A673 (cell line): ENCODE data around the gene SH3GL3.

Source experiments
- EZH2 ChIP-seq: fragments of 200-600 bp; sonication (generic); IDR thresholded peaks from 2 replicates; pipeline ENCODE4 v1.6.1; 2017; ENCODE audit warnings: borderline replicate concordance, low read depth, mild to moderate bottlenecking, mixed read lengths, antibody characterized with exemption, low read length; ENCODE audit not compliant: poor library complexity, severe bottlenecking
- TF ChIP-seq, protein P1 (sequence below): fragments of 300-800, 200-600 bp; sonication (generic); conservative IDR thresholded peaks from 2 replicates; pipeline ENCODE4 v1.5.1; 2017; ENCODE audit warnings: low read depth, mild to moderate bottlenecking, antibody characterized with exemption, low read length, moderate library complexity, mixed read lengths

DNA sequence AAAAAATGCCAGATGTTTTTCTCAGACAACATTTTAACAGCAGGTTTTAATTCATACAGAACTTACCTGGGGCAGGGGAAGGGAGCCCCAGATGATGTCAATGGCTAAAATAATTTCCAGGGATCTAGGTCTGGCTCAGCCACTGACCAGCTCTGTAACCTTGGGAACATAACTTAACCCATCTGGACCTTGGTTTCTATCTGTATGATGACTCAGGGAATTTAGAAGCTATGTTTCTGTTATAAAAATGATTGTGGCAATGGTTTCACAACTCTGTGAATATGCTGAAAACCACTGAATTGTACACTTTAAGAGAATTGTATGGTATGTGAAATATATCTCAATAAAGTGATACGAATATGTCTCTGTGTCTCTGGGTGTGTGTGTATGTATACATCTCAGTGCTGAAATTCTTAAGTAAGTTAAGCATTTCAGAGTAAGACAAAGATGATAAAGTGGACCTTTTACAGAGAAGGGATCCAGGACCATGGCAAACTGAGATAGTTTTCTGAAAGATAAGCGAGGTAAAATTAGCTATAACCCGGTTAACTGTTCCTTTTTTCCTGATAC, 2.9 kb downstream of the SH3GL3 start:
- TF ChIP-seq, protein P1, sequence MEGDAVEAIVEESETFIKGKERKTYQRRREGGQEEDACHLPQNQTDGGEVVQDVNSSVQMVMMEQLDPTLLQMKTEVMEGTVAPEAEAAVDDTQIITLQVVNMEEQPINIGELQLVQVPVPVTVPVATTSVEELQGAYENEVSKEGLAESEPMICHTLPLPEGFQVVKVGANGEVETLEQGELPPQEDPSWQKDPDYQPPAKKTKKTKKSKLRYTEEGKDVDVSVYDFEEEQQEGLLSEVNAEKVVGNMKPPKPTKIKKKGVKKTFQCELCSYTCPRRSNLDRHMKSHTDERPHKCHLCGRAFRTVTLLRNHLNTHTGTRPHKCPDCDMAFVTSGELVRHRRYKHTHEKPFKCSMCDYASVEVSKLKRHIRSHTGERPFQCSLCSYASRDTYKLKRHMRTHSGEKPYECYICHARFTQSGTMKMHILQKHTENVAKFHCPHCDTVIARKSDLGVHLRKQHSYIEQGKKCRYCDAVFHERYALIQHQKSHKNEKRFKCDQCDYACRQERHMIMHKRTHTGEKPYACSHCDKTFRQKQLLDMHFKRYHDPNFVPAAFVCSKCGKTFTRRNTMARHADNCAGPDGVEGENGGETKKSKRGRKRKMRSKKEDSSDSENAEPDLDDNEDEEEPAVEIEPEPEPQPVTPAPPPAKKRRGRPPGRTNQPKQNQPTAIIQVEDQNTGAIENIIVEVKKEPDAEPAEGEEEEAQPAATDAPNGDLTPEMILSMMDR = no peak
- TF ChIP-seq EZH2 = no peak
